Activated naive CD8-positive, alpha-beta T cell treated with anti-CD3 and anti-CD28 coated beads, Interleukin-2, amount 50 U/mL, for 16 hours (primary cell): ENCODE results near the gene TRAF5.
"Not testable (repeated sequence)": the region's sequence is repeated elsewhere in the genome, so short reads cannot be mapped to it uniquely, and the experiment has no call there.

Source experiments
- DNase-seq: peaks from one replicate; pipeline ENCODE4 v3.0.0-alpha.2; 2020; ENCODE audit warnings: low read depth, low spot score

Gene TRAF5, protein sequence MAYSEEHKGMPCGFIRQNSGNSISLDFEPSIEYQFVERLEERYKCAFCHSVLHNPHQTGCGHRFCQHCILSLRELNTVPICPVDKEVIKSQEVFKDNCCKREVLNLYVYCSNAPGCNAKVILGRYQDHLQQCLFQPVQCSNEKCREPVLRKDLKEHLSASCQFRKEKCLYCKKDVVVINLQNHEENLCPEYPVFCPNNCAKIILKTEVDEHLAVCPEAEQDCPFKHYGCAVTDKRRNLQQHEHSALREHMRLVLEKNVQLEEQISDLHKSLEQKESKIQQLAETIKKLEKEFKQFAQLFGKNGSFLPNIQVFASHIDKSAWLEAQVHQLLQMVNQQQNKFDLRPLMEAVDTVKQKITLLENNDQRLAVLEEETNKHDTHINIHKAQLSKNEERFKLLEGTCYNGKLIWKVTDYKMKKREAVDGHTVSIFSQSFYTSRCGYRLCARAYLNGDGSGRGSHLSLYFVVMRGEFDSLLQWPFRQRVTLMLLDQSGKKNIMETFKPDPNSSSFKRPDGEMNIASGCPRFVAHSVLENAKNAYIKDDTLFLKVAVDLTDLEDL

DNA sequence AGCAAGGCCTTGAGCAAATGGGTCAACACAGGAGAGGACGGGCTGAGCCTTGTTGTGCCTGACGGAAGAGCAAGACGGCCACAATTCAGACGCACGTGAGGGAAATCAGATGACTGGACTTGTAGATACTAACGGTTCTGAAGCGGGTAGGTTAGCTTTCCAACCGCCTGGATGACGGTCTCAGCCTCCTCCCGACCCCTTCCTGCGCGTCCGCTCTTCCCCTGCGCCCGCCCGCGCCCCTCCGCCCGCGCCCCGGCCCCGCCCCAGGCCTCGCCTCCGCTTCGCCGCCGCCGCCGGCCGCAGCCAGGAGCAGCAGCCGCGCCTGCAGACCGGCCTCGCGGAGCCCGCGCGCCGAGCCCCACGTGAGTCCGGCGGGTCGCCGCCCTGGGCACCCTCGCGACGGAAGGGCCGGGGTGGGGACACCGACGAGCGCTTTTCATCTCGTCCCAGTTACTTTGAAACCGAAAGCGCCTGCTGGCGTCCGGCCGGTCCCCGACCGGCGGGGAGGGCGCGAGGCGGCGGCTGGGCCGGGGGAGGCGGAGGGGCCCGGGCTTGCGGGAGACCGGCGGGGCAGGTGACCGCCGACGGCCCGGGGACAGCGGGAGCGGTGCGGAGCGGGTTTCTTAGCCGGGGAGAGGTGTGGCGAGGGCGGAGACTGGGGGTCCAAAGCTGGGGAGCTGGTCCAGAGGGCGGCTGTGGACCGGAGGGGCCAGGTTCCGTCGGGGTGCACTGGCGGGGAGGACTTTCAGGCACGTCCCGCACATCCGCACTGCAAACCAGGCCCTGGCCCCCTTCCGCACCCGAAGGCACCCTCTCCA, at the start of gene TRAF5:
TSS of gene TRAF5 (plus strand) at position 306 of the 818 bp plus-strand sequence. CDS start 26,407 bp downstream, outside the sequence.
- no peak for DNase-seq

DNA sequence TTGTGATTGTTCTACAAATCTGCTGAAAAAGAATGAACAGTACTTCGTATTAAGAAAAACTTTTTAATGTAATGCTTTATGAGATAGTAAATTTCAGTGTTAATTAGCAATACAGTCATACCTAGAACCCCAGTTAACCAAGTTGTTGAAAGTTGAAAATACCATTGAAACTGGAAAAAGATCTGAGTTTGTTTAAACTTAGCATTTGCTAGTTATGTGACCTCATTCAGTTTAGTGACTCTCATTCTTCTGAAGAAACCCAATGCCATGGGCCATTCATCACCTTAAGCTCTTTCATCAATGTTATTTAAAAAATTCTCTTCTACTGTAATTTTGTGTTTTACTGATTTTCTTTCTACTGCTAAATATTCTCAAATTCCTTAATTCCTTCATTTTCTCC, 47.3 kb upstream of the TRAF5 start:
- no peak for DNase-seq

DNA sequence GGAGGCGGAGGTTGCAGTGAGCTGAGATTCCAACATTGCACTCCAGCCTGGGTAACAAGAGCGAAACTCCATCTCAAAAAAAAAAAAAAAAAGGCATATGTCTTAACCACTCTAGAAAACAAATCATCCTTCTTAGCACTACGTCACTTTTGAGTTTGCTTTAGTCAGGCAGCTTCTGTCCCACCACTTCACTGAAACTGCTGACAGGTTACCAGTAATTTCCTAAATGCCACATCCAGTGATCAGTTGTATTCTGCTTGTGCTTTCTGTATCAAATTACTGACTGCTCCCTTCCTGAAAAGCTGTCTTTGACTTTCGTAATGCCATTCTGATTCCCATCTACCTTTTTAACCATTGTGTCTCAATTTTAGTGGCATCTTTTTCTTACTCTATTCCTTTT, 45.7 kb upstream of the TRAF5 start:
- DNase-seq: no peak

DNA sequence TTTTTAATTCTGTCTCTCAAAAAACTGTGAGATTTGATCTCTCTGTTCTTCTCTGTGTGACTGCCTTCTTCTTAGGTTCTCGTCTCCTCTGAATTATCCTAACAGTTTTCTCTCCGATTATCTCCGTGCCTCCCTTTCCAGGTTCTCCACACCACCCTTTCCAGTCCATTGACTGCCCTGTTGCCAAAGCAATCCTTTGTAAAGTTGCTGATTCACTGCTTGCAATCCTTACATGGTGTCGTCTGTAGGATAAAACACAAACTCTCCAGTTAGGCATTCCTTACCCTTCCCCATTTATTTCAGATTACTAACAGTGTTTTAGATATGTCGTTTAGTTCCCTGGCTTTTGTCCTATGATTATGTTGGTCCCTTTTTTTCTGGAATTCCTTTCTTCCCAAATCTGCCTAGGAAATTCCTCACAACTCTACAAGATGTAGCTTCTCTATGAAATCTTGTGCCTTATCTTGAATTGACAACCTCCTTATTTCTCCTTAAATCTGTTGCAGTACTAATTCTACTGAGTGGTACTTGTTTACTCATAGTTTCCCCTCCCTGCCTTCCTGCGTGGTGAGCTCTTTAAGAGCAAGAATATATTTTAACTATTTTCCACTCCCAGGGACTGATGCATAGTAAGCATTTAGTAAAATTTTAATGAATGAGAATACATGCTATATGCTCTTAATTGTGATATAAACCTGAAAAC, 45.2 kb upstream of the TRAF5 start:
- DNase-seq: no peak

DNA sequence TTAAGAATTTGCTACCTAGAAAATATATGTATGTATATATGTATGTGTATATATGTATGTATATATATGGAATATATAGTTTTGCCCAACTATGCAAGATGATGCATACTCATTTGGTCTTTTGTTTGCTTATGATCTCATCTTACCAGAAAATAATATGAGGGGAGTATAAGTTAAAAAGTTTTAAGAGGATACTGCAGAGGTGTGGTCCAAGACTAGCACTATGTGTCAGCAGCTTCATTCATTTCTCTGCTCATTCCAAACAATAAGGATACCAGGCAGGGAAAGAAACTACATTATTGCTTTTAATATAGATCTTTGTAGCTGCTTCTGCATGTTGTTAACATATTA, 44.6 kb upstream of the TRAF5 start:
- DNase-seq: no peak

DNA sequence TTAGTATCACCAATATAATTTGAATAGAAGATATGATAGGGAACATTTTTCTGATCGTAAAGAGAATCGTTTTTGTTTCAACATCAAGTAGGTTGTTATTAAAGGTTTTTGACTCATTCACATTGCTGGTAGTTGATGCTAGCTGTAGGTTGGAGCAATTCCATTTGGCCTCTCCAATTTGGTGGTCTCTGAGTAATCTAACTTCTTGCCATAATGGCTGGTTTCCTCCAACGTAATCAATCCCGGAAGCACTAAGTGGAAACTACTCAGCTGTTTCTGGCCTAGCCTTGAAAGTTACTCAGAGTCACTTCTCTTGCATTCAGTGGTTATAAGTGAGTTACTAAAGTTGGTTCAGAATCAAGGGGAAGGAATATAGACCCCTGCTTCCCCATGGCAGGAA, 41.4 kb upstream of the TRAF5 start:
- no peak for DNase-seq

DNA sequence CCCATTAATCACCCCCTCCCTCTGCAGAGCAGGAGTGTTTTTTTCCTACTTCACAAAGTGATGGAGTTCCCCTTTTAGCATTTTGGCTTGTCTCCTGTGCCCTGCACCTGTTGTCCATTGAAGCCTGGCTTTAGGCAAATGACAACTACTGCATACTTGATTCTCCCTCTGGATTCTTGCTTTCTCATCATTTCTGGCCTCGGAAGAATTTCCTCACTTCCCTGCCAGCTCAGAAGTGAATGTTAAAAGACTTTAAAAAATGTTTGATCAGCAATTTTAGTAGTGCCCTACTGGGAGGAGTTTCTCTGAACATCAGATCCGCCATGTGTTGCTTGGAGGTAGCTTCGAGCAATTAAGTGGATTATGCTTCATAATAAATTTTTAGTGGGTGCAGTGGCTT, 39.4 kb upstream of the TRAF5 start:
- DNase-seq: no peak

DNA sequence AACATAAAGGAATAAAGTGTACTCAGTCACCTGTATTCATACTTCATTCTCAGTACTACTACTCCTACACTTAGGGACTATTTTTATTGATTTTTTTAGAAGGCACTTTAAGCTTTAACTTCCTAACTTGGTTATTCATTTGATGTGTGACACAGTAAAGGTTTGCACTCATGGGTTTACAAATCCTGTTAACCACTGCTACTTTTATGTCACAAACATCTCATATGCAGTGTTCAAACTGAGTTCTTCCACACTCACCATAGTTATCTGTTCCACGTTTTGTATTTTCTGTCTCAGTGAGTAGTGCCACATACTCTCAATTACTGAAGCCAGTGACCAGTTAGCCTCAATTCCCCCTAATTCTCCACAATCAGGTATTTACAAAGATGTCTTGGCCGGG, 34.2 kb upstream of the TRAF5 start:
- DNase-seq: no peak

DNA sequence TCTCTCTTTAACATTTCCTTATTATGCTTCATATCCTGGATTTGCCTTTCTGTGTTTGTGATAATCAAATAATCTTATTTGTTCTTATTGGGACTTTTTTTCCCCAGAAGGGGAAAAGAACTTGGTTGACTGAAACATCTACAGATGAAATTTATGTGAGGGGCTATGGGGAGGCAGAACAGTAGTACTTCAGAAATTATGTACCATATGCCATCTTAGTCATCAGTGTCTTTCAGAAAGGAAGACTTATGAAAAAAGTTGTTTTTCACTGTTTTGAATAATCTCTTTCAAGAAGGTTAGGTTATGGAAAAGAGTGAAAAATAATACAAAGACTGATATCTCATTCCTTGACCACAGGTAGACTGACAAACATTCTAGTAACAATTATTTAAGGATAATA, 30.2 kb upstream of the TRAF5 start:
- no peak for DNase-seq

DNA sequence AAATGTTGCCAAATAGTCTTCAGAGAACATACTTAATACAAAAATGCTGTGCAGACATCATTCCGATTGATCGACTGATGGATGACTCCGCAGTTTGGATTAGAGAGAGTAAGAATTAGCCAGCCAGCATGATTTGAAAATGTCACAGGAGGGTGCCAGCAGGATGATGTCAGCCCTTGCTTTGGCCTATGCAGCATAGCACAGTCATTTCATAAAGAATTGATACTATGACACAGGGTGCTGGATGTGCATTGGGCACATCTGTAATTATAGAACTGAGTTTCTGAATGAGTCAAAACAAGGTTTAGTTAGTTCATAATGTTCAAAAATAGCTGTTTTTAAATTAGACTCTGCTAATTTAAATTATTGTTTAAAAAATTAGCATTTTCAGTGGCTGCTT, 21.6 kb upstream of the TRAF5 start:
- DNase-seq: no peak

DNA sequence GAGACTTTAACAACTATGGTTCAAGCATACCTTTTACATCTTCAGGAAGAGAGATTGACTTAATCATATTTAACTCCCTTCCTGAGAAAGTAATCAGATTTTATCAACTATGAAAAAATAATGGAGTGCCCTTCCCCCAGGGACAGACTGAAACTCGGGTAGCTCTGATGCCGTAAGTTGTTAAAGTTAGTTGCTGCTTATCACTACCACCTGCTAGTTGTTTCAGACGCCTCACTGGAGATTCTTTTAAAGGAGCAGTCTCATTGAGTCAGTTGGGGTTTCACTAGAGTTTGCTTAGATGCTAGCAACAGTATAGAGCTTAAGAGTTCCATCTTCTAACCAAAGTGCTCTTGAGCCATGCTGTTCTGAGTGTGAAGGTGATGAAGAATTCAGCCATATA, 17.0 kb upstream of the TRAF5 start:
- no peak for DNase-seq

DNA sequence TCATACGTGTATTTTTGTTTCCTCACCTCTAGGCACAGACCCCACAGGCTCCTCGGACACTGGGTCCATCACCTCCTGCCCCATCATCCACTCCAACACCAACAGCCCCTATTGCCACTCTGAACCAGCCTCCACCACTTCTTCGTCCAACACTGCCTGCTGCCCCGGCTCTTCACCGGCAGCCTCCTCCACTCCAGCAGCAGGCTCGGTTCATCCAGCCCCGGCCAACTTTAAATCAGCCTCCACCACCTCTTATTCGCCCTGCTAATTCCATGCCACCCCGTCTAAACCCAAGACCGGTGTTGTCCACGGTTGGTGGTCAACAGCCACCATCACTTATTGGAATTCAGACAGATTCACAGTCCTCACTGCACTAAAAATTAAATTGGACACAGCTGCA, 13.2 kb upstream of the TRAF5 start:
- DNase-seq: no peak

DNA sequence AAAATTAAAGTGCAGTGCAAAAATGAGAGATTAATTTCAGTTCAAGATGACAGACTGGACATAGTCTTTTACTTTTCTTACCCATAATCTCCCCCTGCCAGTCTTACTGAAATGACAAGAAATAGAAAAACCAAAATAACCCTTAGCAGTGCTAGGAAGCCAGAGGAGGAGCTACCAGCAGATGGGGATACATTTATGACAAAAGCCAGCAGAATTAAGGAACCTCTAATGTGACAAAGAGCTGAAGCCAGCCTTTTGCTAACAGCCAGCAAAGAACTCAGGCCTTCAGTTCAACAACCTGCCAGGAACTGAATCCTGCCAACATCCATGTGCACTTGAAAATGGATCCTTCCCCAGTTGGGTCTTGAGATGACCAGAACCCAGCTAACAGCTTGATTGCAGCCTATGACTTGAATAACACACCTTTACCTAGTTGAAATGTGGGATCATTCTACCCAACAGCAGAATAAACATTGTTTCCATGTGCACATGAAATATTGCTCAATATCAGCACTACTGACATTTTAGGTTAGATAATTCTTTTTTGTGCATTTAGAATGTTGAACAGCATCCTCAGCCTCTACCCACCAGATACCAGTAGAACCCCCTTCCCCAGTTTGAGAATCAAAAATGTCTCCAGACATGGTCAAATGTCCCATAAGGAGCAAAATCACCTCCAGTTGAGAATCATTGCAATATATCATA, 7.9 kb upstream of the TRAF5 start:
- DNase-seq: no peak

DNA sequence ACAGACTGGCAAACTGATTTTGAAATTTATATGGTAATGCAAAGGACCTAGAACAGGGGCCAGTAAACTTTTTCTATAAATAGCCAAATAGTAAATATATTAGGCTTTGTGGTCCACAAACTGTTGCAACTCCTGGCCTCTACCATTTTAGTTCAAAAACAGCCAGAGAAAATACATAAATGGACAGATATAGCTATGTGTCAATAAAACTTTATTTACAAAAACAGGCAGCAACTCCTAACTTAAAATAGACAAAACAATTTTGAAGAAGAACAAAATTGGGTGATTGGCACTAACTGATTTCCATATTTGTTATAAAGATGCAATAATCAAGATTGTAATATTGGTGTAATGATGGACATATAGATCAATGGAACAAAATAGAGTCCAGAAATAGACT, 6.7 kb upstream of the TRAF5 start:
- DNase-seq: no peak

DNA sequence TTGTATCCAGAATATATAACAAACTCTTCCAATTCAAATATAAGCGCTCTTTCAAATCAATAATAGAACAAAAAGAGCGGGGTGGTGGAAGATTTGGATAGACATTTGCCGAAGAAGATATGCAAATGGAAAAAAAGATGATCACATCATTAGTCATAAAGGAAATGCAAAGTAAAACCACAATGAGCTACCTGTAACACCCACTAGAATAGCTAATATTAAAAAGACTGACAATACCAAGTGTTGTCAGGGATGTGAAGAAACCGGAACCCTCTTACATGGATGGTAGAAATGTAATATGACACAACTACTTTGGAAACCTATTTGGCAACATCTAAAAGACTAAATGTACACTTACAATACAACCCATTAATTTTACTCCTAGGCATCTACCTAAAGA, 5.7 kb upstream of the TRAF5 start:
- no peak for DNase-seq

DNA sequence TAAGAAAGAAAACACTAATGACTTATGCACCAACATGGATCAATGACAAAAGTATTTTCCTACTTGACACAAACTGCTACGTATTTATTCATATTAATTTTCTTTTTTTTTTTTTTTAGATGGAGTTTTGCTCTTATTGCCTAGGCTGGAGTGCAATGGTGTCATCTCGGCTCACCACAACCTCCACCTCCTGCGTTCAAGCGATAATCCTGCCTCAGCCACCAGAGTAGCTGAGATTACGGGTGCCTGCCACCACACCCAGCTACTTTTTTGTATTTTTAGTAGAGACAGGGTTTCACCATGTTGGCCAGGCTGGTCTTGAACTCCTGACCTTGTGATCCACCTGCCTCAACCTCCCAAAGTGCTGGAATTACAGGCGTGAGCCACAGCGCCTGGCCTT, 5.0 kb upstream of the TRAF5 start:
- DNase-seq: not testable (repeated sequence)

DNA sequence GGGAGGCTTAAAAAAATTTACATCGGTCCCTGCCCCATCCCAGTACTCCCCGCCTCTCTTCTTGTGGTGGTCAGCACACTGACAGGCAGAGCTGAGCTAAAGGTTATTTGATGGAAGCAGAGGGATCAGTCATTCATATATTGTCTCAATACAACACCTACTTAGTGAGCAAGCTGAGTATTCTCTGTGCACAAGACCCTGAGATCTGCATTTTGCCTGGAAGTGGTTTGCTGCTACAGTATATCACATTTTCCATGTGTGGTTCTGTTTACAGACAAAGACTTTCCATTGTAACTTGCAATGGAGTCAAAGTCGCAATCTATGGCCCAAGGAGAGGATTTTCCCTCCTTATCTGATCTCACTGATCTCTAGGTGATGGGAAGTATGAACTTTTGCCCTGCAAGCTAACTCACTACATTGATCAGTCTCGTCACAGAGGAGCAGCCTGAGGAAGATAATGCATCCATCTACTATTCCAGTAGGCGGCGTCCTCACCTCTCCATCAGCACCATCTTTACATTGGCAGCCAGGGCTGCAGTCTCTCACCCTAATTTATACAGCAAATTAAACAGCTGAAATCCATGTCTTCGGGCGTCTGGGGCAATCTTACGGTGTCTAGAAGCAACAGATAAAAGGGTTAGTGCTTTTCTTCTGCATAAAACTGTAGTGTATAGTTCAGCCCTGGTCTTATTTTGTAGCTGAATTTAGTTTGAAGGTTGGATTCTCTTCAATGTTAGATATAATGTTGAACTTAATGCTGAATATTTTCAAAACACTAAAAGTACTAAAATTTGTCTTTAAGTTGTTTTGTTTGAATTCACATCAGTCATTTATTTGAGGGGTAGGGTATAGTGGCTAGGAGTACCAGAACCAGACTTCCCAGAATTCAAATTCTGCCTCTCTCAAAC, 3.2 kb upstream of the TRAF5 start:
- no peak for DNase-seq

DNA sequence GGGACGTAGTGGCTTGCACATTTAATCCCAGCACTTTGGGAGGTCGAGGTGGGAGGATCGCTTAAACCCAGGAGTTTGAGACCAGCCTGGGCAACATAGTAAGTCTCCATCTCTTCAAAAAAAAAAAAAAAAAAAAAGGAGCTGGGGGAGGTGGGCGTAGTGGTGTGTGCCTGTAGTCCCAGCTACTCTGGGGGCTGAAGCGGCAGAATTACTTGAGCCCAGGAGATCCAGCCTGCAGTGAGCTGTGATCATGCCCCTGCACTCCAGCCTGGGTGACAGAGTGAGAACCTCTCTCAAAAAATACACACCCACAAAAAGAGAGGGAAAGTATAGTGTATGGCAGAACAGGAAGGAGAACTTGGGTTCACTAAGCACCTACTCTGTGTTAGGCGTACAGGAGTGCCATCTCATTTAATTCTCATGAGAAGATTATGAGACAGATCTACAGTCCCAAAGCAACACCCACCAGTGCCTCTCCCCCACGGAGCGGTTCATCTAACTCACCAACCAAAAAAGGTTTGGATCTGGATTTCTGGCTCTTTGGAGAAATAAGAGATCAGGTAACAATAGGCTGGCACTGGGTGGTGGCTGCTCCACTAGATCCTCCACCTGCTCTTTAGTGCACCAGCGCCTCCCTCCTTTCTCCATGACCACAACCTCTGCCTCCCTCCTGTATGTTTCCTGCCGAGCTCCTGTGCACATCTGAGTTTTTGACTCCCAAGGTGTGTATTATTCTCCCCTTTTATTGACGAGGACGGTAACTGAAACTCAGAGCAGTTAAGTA, 1.4 kb upstream of the TRAF5 start:
- DNase-seq: no peak

DNA sequence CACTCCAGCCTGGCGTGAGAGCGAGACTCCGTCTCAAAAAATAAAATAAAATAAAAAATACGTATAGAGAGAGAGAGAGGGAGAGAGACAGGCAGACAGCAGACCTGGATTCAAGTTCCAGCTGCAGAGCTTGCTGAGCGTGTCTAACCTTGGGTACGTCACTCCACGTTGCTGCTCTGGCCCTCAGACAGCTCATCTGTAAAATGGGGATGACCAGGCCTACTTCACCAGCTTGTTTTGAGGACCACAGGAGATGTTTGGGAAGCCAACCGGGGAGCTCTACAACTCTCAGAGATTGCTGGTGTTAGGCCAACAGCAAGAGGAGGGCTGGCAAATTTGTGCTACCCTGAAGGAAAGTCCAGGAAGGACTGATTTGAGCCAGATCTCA, 499 bp upstream of the TRAF5 start:
- DNase-seq: no peak
